IMR-90 (cell line): ENCODE measurements around the gene AVPR2. TPM values are rescaled to one million over a fixed set of nuclear protein-coding genes. Genes with fewer than 3 reads are reported as not detected.

Experiments
- ATAC-seq: fragments of 200-7000 bp; cut with Tn5 transposase; 2 replicates; pipeline ENCODE4 v1.9.1; 2020; ENCODE audit warnings: low read depth, mild to moderate bottlenecking, moderate library complexity
- BruUV-seq: library from RNA; stranded (reverse); fragments of 400-500 nt; replicated peaks from 2 replicates; lab custom pipeline; 2021; lab: Mats Ljungman, UMichigan
- CTCF ChIA-PET: fragments of 300-600 bp; formaldehyde crosslinking; extraction: SDS; loops from one replicate; lab custom pipeline; 2021; ENCODE audit warnings: antibody characterized with exemption; lab: Yijun Ruan, JAX
- POLR2A ChIA-PET: fragments of 300-600 bp; sonication (Branson Sonifier 250); formaldehyde crosslinking; loops from one replicate; lab custom pipeline; 2022; ENCODE audit warnings: antibody characterized with exemption; ENCODE audit not compliant: unreplicated experiment; lab: Charles Lee
- DNase-seq: peaks from one replicate; pipeline ENCODE4 v3.0.0; 2013
- H2AFZ ChIP-seq: replicated peaks from 2 replicates; pipeline ENCODE3; 2013; ENCODE audit warnings: low read length, mild to moderate bottlenecking; ENCODE audit not compliant: poor library complexity
- H2AK5ac ChIP-seq: 2 replicates; pipeline ENCODE4 v1.6.1; 2013; ENCODE audit warnings: low read depth, low read length, inconsistent platforms
- H2AK9ac ChIP-seq: replicated peaks from 2 replicates; pipeline ENCODE3; 2013; ENCODE audit warnings: mild to moderate bottlenecking, low read depth, low read length, moderate library complexity; ENCODE audit not compliant: poor library complexity
- H2BK120ac ChIP-seq: 2 replicates; pipeline ENCODE4 v1.6.1; 2013; ENCODE audit warnings: low read depth, low read length, inconsistent platforms
- H2BK15ac ChIP-seq: 3 replicates; pipeline ENCODE4 v1.6.1; 2013; ENCODE audit warnings: low read depth, low read length, inconsistent platforms
- H2BK20ac ChIP-seq: 2 replicates; pipeline ENCODE4 v1.6.1; 2013; ENCODE audit warnings: low read depth, mild to moderate bottlenecking, inconsistent platforms, low read length, moderate library complexity
- H2BK5ac ChIP-seq: 2 replicates; pipeline ENCODE4 v1.6.1; 2013; ENCODE audit warnings: mild to moderate bottlenecking, low read depth, low read length, inconsistent platforms; ENCODE audit not compliant: poor library complexity, severe bottlenecking
- H3K14ac ChIP-seq: replicated peaks from 2 replicates; pipeline ENCODE4 v1.6.1; 2013; ENCODE audit warnings: low read depth, low read length, inconsistent platforms
- H3K18ac ChIP-seq: 2 replicates; pipeline ENCODE4 v1.6.1; 2013; ENCODE audit warnings: low read depth, low read length, control low read depth
- H3K23ac ChIP-seq: 2 replicates; pipeline ENCODE4 v1.6.1; 2013; ENCODE audit warnings: low read depth, low read length, inconsistent platforms
- H3K27ac ChIP-seq: 2 replicates; pipeline ENCODE4 v1.5.1; 2013; ENCODE audit warnings: mild to moderate bottlenecking, control low read depth, low read length; ENCODE audit not compliant: insufficient read depth
- H3K27me3 ChIP-seq: 2 replicates; pipeline ENCODE4 v1.6.1; 2013; ENCODE audit warnings: low read length; ENCODE audit not compliant: control insufficient read depth, insufficient read depth
- H3K36me3 ChIP-seq: 2 replicates; pipeline ENCODE4 v1.6.1; 2013; ENCODE audit warnings: low read length, mixed read lengths; ENCODE audit not compliant: control insufficient read depth, insufficient read depth
- H3K4ac ChIP-seq: 2 replicates; pipeline ENCODE4 v1.6.1; 2013; ENCODE audit warnings: low read depth, low read length, inconsistent platforms
- H3K4me1 ChIP-seq: 2 replicates; pipeline ENCODE4 v1.6.1; 2013; ENCODE audit warnings: low read length, mixed read lengths; ENCODE audit not compliant: control insufficient read depth, insufficient read depth
- H3K4me2 ChIP-seq: 2 replicates; pipeline ENCODE4 v1.6.1; 2013; ENCODE audit warnings: low read depth, mild to moderate bottlenecking, control low read depth, low read length, moderate library complexity
- H3K4me3 ChIP-seq: 2 replicates; pipeline ENCODE4 v1.5.1; 2013; ENCODE audit warnings: low read depth, mild to moderate bottlenecking, control low read depth, low read length, moderate library complexity; ENCODE audit not compliant: insufficient read depth
- H3K56ac ChIP-seq: 2 replicates; pipeline ENCODE4 v1.6.1; 2013; ENCODE audit warnings: low read length, inconsistent platforms; ENCODE audit not compliant: insufficient read depth; ENCODE audit errors: extremely low read depth
- H3K79me1 ChIP-seq, 2 experiments: 2 replicates each; pipeline ENCODE4 v1.6.1; 2013; ENCODE audit warnings: low read length in 2 of 2, inconsistent platforms in 1 of 2, low read depth in 1 of 2
- H3K9ac ChIP-seq: 2 replicates; pipeline ENCODE4 v1.6.1; 2013; ENCODE audit warnings: low read depth, low read length, control low read depth
- H3K9me1 ChIP-seq: 2 replicates; pipeline ENCODE4 v1.6.1; 2013; ENCODE audit warnings: low read length, inconsistent platforms; ENCODE audit not compliant: insufficient read depth
- H3K9me3 ChIP-seq: 2 replicates; pipeline ENCODE4 v1.6.1; 2013; ENCODE audit warnings: low read length; ENCODE audit not compliant: control insufficient read depth, insufficient read depth
- H4K20me1 ChIP-seq: 2 replicates; pipeline ENCODE4 v1.6.1; 2013; ENCODE audit warnings: low read length, inconsistent platforms; ENCODE audit not compliant: insufficient read depth
- H4K5ac ChIP-seq: 2 replicates; pipeline ENCODE4 v1.6.1; 2013; ENCODE audit warnings: mild to moderate bottlenecking, low read depth, low read length, control low read depth
- H4K8ac ChIP-seq, 2 experiments: 2 replicates each; pipeline ENCODE4 v1.6.1; 2013; ENCODE audit warnings: low read depth in 2 of 2, low read length in 2 of 2, control low read depth in 1 of 2, inconsistent platforms in 1 of 2
- H4K91ac ChIP-seq: 2 replicates; pipeline ENCODE4 v1.6.1; 2013; ENCODE audit warnings: low read depth, low read length, inconsistent platforms; ENCODE audit not compliant: insufficient read depth
- CEBPB ChIP-seq: IDR thresholded peaks from 2 replicates; pipeline ENCODE4 v1.6.1; 2012; ENCODE audit warnings: low read depth, low read length, improper control_type of control experiment
- CHD1 ChIP-seq: IDR thresholded peaks from 2 replicates; pipeline ENCODE4 v1.6.1; 2012; ENCODE audit warnings: low read depth, low read length, improper control_type of control experiment
- MAFK ChIP-seq: IDR thresholded peaks from 2 replicates; pipeline ENCODE4 v1.6.1; 2012; ENCODE audit warnings: low read depth, low read length, improper control_type of control experiment
- NFE2L2 ChIP-seq: fragments of 150-350 bp; IDR thresholded peaks from 2 replicates; pipeline ENCODE4 v1.6.1; 2016; ENCODE audit warnings: low read depth, mild to moderate bottlenecking, low read length
- RCOR1 ChIP-seq: IDR thresholded peaks from 2 replicates; pipeline ENCODE4 v1.6.1; 2012; ENCODE audit warnings: mild to moderate bottlenecking, low read length, improper control_type of control experiment; ENCODE audit not compliant: insufficient replicate concordance
- WGBS, 2 experiments: methylation state at CpG; one replicate each; pipeline versions ENCODE4 v1.1.5 to v1.1.7; 2013; ENCODE audit warnings: missing lambda C conversion rate in 2 of 2; ENCODE audit not compliant: insufficient read length in 1 of 2; ENCODE audit errors: extremely low coverage in 2 of 2; 5-methylcytosine and 5-hydroxymethylcytosine counted together
- dilution Hi-C: fragments of 300-500 bp; cut with HindIII; formaldehyde crosslinking; loops from one replicate; pipeline ENCODE4 v1.14.3; 2018; ENCODE audit warnings: low sequenced_read_pairs; ENCODE audit not compliant: unreplicated experiment
- in situ Hi-C: fragments of 300-500 bp; cut with MboI; formaldehyde crosslinking; loops from 3 replicates; pipeline ENCODE4 v1.14.3; 2019; ENCODE audit warnings: low sequenced_read_pairs, inconsistent platforms, mixed read lengths
- intact Hi-C: fragments of 100-400 bp; cut with micrococcal nuclease; formaldehyde crosslinking; loops from 2 replicates; pipeline ENCODE4 v1.10.0; 2022
- polyA plus RNA-seq, 3 experiments: library from polyadenylated mRNA; depleted of rRNA; stranded (reverse); fragments of >200 nt; gene quantifications; 2 replicates each; pipeline ENCODE4 v1.2.3, GENCODE V29; 2012; ENCODE audit warnings: low replicate concordance in 1 of 3
- total RNA-seq: library from RNA; depleted of rRNA; stranded (reverse); fragments of >200 nt; gene quantifications from 2 replicates; pipeline ENCODE4 v1.2.3, GENCODE V29; 2012
- TF ChIP-seq, protein P1 (sequence below): fragments of 150-350 bp; IDR thresholded peaks from 2 replicates; pipeline ENCODE4 v1.6.1; 2016; ENCODE audit warnings: low read depth, mild to moderate bottlenecking, low read length, moderate library complexity, borderline replicate concordance
- TF ChIP-seq, protein P2 (sequence below): conservative IDR thresholded peaks from 2 replicates; pipeline ENCODE4 v1.5.1; 2012; ENCODE audit warnings: mild to moderate bottlenecking, low read depth, low read length, improper control_type of control experiment

AVPR2 gene
- total and polyA plus RNA-seq, 2 of the 4 experiments (the other 2 are of a cell fraction): not detected

DNA sequence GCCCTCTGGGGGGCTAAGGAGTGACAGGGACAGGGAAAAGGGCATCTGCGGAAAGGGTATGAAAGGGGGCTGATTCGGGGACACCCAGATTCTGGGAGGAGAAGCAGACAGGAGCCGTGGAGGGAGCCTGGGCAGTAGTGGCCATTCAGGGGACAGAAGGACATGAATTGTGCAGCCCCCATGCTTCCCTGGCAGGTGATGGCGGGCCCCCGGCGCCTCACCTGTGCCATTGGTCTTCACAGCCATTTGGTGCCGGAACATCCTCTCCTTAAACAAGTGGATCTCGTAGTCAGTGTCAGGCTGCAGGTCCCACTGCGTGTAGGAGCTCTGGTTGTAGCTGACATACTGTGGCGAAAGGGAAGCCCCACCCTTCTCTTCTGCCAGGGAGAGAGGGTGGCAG, 40.4 kb upstream of the AVPR2 start:
- H4K8ac ChIP-seq: no peak overlapping the region
- ChIA-PET POLR2A (no interaction called here), CTCF (no interaction called here)
- no peak for DNase-seq
- no peak overlapping the region for H3K4ac ChIP-seq
- H2BK5ac ChIP-seq: no peak overlapping the region
- H4K5ac ChIP-seq: no peak overlapping the region
- H3K4me2 ChIP-seq: no peak overlapping the region
- H2AK9ac ChIP-seq: no peak overlapping the region
- no peak overlapping the region for H2AK5ac ChIP-seq
- dilution Hi-C loops (no loop called here), intact Hi-C loops (no loop called here), in situ Hi-C loops (no loop called here)
- no peak overlapping the region for H3K18ac ChIP-seq
- 65% methylated on average over 6 of the region's 10 CpGs; no CpG with 5 or more reads in 1 of the 2 experiments for WGBS, 2 experiments
- no peak overlapping the region for H2AFZ ChIP-seq
- no peaks in the 10 kb centered on the region for H3K4me1 ChIP-seq
- no peak overlapping the region for H3K4me3 ChIP-seq
- no peak overlapping the region for H2BK15ac ChIP-seq
- BruUV-seq: no TSS peak
- peaks cover 23% of the 10 kb centered on the region; the same call in 1 of the 2 replicates for H3K27me3 ChIP-seq
- H3K27ac ChIP-seq: no peak overlapping the region
- no peak overlapping the region for H2BK120ac ChIP-seq
- TF ChIP-seq CHD1 (no peak), CEBPB (no peak), NFE2L2 (no peak), MAFK (no peak), RCOR1 (no peak)
- TF ChIP-seq, protein P1, sequence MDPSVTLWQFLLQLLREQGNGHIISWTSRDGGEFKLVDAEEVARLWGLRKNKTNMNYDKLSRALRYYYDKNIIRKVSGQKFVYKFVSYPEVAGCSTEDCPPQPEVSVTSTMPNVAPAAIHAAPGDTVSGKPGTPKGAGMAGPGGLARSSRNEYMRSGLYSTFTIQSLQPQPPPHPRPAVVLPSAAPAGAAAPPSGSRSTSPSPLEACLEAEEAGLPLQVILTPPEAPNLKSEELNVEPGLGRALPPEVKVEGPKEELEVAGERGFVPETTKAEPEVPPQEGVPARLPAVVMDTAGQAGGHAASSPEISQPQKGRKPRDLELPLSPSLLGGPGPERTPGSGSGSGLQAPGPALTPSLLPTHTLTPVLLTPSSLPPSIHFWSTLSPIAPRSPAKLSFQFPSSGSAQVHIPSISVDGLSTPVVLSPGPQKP: no peak
- TF ChIP-seq, protein P2, sequence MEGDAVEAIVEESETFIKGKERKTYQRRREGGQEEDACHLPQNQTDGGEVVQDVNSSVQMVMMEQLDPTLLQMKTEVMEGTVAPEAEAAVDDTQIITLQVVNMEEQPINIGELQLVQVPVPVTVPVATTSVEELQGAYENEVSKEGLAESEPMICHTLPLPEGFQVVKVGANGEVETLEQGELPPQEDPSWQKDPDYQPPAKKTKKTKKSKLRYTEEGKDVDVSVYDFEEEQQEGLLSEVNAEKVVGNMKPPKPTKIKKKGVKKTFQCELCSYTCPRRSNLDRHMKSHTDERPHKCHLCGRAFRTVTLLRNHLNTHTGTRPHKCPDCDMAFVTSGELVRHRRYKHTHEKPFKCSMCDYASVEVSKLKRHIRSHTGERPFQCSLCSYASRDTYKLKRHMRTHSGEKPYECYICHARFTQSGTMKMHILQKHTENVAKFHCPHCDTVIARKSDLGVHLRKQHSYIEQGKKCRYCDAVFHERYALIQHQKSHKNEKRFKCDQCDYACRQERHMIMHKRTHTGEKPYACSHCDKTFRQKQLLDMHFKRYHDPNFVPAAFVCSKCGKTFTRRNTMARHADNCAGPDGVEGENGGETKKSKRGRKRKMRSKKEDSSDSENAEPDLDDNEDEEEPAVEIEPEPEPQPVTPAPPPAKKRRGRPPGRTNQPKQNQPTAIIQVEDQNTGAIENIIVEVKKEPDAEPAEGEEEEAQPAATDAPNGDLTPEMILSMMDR: no peak
- H3K79me1 ChIP-seq: no peaks in the 10 kb centered on the region
- no peak overlapping the region for H2BK20ac ChIP-seq
- no peaks in the 10 kb centered on the region for H4K20me1 ChIP-seq
- H4K91ac ChIP-seq: no peak overlapping the region
- H3K56ac ChIP-seq: no peak overlapping the region
- H3K9ac ChIP-seq: no peak overlapping the region
- H3K23ac ChIP-seq: no peak overlapping the region
- ATAC-seq: no peak
- H3K36me3 ChIP-seq: no peaks in the 10 kb centered on the region
- H3K9me1 ChIP-seq: no peaks in the 10 kb centered on the region
- no peak overlapping the region for H3K14ac ChIP-seq
- peaks cover 6% of the 10 kb centered on the region for H3K9me3 ChIP-seq
